HUES64 (cell line): ENCODE results near the gene PMPCB.

ENCODE experiments used
- H3K27ac ChIP-seq: 2 replicates; pipeline ENCODE4 v1.7.0; 2013; ENCODE audit warnings: low read depth, low read length, inconsistent platforms
- H3K27me3 ChIP-seq: 2 replicates; pipeline ENCODE4 v1.6.1; 2013; ENCODE audit warnings: mild to moderate bottlenecking, low read length; ENCODE audit not compliant: insufficient read depth
- H3K36me3 ChIP-seq: 2 replicates; pipeline ENCODE4 v1.6.1; 2013; ENCODE audit warnings: mild to moderate bottlenecking, low read length; ENCODE audit not compliant: insufficient read depth
- H3K4me1 ChIP-seq: 2 replicates; pipeline ENCODE4 v1.6.1; 2013; ENCODE audit warnings: mild to moderate bottlenecking, low read length, moderate library complexity; ENCODE audit not compliant: insufficient read depth
- H3K4me3 ChIP-seq: 2 replicates; pipeline ENCODE4 v1.5.1; 2013; ENCODE audit warnings: mild to moderate bottlenecking, low read length, moderate library complexity
- H3K9ac ChIP-seq: 2 replicates; pipeline ENCODE4 v1.6.1; 2013; ENCODE audit warnings: mild to moderate bottlenecking, low read depth, low read length
- H3K9me3 ChIP-seq: 2 replicates; pipeline ENCODE4 v1.6.1; 2013; ENCODE audit warnings: low read depth, low read length; ENCODE audit not compliant: insufficient read depth
- WGBS: fragments of 150-250, 120-280 bp; methylation state at CpG from one replicate; pipeline ENCODE4 v1.1.7; 2013; ENCODE audit warnings: missing lambda C conversion rate; 5-methylcytosine and 5-hydroxymethylcytosine counted together

PMPCB gene

GRCh38 chr7:103349805-103350204 is 52.6 kb downstream of the PMPCB start:
- Histone ChIP-seq H3K27me3 (no peaks in the 10 kb centered on the region), H3K9ac (no peak overlapping the region), H3K36me3 (peaks cover 43% of the 10 kb centered on the region), H3K4me1 (0 out of 2 replicates have a peak, but pooled peaks cover 7% of the 10 kb centered on the region), H3K4me3 (no peak overlapping the region), H3K9me3 (no peaks in the 10 kb centered on the region), H3K27ac (no peak overlapping the region)
- WGBS, result 100% methylated on average over 1 of the region's 1 CpG
